Measurements from ENCODE around the gene LRP1B. TPM values are rescaled to one million over a fixed set of nuclear protein-coding genes. Genes with fewer than 3 reads are reported as not detected.

The LRP1B gene
- total RNA-seq, 1 experiment from 2014 or later, result 0.52 TPM

DNA sequence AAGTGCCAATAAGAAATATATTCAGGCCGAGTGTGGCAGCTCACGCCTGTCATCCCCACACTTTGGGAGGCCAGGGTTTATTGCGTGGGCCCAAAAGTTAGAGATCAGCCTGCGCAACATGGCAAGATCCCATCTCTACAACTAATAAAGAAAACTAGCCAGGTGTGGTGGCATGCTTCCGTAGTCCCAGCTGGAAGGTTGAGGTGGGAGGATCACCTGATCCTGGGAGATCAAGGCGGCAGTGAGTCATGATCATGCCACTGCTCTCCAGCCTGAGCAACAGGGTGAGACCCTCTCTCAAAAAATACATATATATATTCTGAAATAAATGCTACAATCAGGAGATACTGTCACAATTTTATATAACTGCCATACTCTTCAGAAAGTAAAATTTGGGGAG lies 1745.9 kb downstream of the LRP1B start:
- ATAC-seq (0 out of 2 replicates have a peak, but pooled peaks have one; percentile 46), DNase-seq (ENCODE audit: low spot score) (no peak)
- no peak overlapping the region for H3K27ac Mint-ChIP-seq
- TF ChIP-seq OVOL2 (CRISPR knock-in tag; IDR thresholded peaks at IDR 0.05; ENCODE audit: borderline replicate concordance) (no peak), CREM (CRISPR knock-in tag; IDR thresholded peaks at IDR 0.05) (no peak), GABPB1 (CRISPR knock-in tag; IDR thresholded peaks at IDR 0.05) (no peak), RORB (CRISPR knock-in tag; IDR thresholded peaks at IDR 0.05) (no peak), MXD4 (CRISPR knock-in tag; IDR thresholded peaks at IDR 0.05; ENCODE audit: borderline replicate concordance) (no peak), SMAD3 (CRISPR knock-in tag; IDR thresholded peaks at IDR 0.05; ENCODE audit: borderline replicate concordance) (no peak), JUN (CRISPR knock-in tag; IDR thresholded peaks at IDR 0.05) (no peak), SP1 (CRISPR knock-in tag; conservative IDR thresholded peaks at IDR 0.05) (no peak), ZNF416 (CRISPR knock-in tag; IDR thresholded peaks at IDR 0.05) (no peak), KAT7 (CRISPR knock-in tag; IDR thresholded peaks at IDR 0.05; ENCODE audit: borderline replicate concordance) (no peak), ZNF671 (CRISPR knock-in tag; IDR thresholded peaks at IDR 0.05) (no peak)
- TF ChIP-seq, protein P1, sequence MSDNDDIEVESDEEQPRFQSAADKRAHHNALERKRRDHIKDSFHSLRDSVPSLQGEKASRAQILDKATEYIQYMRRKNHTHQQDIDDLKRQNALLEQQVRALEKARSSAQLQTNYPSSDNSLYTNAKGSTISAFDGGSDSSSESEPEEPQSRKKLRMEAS (CRISPR knock-in tag; IDR thresholded peaks at IDR 0.05), result no peak
- TF ChIP-seq, protein P2, sequence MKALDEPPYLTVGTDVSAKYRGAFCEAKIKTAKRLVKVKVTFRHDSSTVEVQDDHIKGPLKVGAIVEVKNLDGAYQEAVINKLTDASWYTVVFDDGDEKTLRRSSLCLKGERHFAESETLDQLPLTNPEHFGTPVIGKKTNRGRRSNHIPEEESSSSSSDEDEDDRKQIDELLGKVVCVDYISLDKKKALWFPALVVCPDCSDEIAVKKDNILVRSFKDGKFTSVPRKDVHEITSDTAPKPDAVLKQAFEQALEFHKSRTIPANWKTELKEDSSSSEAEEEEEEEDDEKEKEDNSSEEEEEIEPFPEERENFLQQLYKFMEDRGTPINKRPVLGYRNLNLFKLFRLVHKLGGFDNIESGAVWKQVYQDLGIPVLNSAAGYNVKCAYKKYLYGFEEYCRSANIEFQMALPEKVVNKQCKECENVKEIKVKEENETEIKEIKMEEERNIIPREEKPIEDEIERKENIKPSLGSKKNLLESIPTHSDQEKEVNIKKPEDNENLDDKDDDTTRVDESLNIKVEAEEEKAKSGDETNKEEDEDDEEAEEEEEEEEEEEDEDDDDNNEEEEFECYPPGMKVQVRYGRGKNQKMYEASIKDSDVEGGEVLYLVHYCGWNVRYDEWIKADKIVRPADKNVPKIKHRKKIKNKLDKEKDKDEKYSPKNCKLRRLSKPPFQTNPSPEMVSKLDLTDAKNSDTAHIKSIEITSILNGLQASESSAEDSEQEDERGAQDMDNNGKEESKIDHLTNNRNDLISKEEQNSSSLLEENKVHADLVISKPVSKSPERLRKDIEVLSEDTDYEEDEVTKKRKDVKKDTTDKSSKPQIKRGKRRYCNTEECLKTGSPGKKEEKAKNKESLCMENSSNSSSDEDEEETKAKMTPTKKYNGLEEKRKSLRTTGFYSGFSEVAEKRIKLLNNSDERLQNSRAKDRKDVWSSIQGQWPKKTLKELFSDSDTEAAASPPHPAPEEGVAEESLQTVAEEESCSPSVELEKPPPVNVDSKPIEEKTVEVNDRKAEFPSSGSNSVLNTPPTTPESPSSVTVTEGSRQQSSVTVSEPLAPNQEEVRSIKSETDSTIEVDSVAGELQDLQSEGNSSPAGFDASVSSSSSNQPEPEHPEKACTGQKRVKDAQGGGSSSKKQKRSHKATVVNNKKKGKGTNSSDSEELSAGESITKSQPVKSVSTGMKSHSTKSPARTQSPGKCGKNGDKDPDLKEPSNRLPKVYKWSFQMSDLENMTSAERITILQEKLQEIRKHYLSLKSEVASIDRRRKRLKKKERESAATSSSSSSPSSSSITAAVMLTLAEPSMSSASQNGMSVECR (CRISPR knock-in tag; IDR thresholded peaks at IDR 0.05; ENCODE audit: borderline replicate concordance), result no peak
- TF ChIP-seq, protein P3, sequence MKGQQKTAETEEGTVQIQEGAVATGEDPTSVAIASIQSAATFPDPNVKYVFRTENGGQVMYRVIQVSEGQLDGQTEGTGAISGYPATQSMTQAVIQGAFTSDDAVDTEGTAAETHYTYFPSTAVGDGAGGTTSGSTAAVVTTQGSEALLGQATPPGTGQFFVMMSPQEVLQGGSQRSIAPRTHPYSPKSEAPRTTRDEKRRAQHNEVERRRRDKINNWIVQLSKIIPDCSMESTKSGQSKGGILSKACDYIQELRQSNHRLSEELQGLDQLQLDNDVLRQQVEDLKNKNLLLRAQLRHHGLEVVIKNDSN (CRISPR knock-in tag; IDR thresholded peaks at IDR 0.05), result no peak
- TF ChIP-seq, protein P4, sequence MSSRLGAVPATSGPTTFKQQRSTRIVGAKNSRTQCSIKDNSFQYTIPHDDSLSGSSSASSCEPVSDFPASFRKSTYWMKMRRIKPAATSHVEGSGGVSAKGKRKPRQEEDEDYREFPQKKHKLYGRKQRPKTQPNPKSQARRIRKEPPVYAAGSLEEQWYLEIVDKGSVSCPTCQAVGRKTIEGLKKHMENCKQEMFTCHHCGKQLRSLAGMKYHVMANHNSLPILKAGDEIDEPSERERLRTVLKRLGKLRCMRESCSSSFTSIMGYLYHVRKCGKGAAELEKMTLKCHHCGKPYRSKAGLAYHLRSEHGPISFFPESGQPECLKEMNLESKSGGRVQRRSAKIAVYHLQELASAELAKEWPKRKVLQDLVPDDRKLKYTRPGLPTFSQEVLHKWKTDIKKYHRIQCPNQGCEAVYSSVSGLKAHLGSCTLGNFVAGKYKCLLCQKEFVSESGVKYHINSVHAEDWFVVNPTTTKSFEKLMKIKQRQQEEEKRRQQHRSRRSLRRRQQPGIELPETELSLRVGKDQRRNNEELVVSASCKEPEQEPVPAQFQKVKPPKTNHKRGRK (CRISPR knock-in tag; IDR thresholded peaks at IDR 0.05; ENCODE audit: borderline replicate concordance), result no peak
- TF ChIP-seq, protein P5, sequence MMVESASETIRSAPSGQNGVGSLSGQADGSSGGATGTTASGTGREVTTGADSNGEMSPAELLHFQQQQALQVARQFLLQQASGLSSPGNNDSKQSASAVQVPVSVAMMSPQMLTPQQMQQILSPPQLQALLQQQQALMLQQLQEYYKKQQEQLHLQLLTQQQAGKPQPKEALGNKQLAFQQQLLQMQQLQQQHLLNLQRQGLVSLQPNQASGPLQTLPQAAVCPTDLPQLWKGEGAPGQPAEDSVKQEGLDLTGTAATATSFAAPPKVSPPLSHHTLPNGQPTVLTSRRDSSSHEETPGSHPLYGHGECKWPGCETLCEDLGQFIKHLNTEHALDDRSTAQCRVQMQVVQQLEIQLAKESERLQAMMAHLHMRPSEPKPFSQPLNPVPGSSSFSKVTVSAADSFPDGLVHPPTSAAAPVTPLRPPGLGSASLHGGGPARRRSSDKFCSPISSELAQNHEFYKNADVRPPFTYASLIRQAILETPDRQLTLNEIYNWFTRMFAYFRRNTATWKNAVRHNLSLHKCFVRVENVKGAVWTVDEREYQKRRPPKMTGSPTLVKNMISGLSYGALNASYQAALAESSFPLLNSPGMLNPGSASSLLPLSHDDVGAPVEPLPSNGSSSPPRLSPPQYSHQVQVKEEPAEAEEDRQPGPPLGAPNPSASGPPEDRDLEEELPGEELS (CRISPR knock-in tag; IDR thresholded peaks at IDR 0.05), result no peak
- TF ChIP-seq, protein P6, sequence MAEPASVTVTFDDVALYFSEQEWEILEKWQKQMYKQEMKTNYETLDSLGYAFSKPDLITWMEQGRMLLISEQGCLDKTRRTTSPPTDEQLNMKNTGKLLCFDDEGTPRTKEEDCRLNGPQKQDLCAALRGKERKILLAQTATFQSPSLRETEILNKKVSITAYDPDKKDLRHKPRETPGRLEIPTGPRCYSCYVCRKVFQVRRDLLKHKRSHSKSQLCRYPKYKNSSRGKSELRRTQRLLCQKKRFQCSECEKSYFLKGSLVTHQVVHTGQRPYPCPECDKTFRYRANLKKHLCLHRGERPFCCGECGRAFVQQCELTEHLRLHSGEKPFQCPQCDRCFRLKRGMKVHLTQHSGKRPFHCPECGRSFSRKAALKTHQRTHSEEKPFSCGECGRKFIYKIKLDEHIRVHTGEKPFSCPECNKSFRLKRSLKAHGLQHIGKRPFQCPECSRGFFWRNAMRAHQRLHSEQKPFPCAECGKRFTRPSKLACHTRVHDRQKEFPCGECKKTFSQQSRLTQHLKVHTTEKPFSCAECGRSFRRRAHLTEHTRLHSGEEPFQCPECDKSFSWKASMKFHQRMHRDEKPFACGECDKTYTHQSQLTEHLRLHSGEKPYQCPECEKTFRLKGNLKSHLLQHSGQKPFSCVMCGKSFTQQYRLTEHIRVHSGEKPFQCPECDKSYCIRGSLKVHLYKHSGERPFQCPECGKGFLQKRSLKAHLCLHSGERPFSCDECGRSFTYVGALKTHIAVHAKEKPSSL (CRISPR knock-in tag; conservative IDR thresholded peaks at IDR 0.05), result no peak
- TF ChIP-seq, protein P7, sequence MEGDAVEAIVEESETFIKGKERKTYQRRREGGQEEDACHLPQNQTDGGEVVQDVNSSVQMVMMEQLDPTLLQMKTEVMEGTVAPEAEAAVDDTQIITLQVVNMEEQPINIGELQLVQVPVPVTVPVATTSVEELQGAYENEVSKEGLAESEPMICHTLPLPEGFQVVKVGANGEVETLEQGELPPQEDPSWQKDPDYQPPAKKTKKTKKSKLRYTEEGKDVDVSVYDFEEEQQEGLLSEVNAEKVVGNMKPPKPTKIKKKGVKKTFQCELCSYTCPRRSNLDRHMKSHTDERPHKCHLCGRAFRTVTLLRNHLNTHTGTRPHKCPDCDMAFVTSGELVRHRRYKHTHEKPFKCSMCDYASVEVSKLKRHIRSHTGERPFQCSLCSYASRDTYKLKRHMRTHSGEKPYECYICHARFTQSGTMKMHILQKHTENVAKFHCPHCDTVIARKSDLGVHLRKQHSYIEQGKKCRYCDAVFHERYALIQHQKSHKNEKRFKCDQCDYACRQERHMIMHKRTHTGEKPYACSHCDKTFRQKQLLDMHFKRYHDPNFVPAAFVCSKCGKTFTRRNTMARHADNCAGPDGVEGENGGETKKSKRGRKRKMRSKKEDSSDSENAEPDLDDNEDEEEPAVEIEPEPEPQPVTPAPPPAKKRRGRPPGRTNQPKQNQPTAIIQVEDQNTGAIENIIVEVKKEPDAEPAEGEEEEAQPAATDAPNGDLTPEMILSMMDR (IDR thresholded peaks at IDR 0.05), result no peak
- no peaks in the 10 kb centered on the region for H3K9me3 Mint-ChIP-seq
- no peaks in the 10 kb centered on the region for H3K36me3 Mint-ChIP-seq
- no peaks in the 10 kb centered on the region for H3K4me1 Mint-ChIP-seq
- CTCF ChIA-PET, result no interaction called here
- H3K4me3 Mint-ChIP-seq, result no peak overlapping the region
- no peaks in the 10 kb centered on the region for H3K27me3 Mint-ChIP-seq (ENCODE audit: low read depth)
- POLR2A ChIA-PET, result no interaction called here

Measured in WTC11 (cell line).